ENCODE data around the gene NFIC. TPM values are rescaled to one million over a fixed set of nuclear protein-coding genes. Genes with fewer than 3 reads are reported as not detected.

The NFIC gene
- total and polyA plus RNA-seq, 4 donors, result 17.2 to 56.2 (median 40.4) TPM

- no peak overlapping the region for H3K27ac ChIP-seq (ENCODE audit: low read depth, low read length)
- no peaks in the 10 kb centered on the region for H3K9me3 ChIP-seq (ENCODE audit: control insufficient read depth, insufficient read depth, low read length)
- H3K4me1 ChIP-seq (ENCODE audit: control insufficient read depth, insufficient read depth, low read length), result no peaks in the 10 kb centered on the region
- no peaks in the 10 kb centered on the region for H3K27me3 ChIP-seq (ENCODE audit: control insufficient read depth, insufficient read depth, low read length)
- WGBS (ENCODE audit: insufficient coverage), result 92% methylated on average over 9 of the region's 16 CpGs
- no peak for DNase-seq (ENCODE audit: low read depth in 4 of 6, low spot score in 6 of 6)
- H3K36me3 ChIP-seq (ENCODE audit: control insufficient read depth, insufficient read depth, low read length), result peaks cover 90% of the 10 kb centered on the region
- H3K4me3 ChIP-seq (ENCODE audit: low read depth, low read length), result no peak overlapping the region
These were observed 126.5 kb downstream of the NFIC start for GRCh38 chr19:3492919-3493318.

GRCh38 chr19:3493651-3494050, 127.3 kb downstream of the NFIC start:
- DNase-seq (ENCODE audit: low read depth in 4 of 6, low spot score in 6 of 6), result no peak
- no peaks in the 10 kb centered on the region for H3K27me3 ChIP-seq (ENCODE audit: control insufficient read depth, insufficient read depth, low read length)
- no peak overlapping the region for H3K27ac ChIP-seq (ENCODE audit: low read depth, low read length)
- no peaks in the 10 kb centered on the region for H3K4me1 ChIP-seq (ENCODE audit: control insufficient read depth, insufficient read depth, low read length)
- no peaks in the 10 kb centered on the region for H3K9me3 ChIP-seq (ENCODE audit: control insufficient read depth, insufficient read depth, low read length)
- no peak overlapping the region for H3K4me3 ChIP-seq (ENCODE audit: low read depth, low read length)
- 89% methylated on average over 14 of the region's 14 CpGs for WGBS (ENCODE audit: insufficient coverage)
- H3K36me3 ChIP-seq (ENCODE audit: control insufficient read depth, insufficient read depth, low read length), result peaks cover 86% of the 10 kb centered on the region

GRCh38 chr19:3494051-3494450, 127.7 kb downstream of the NFIC start:
- peaks cover 86% of the 10 kb centered on the region for H3K36me3 ChIP-seq (ENCODE audit: control insufficient read depth, insufficient read depth, low read length)
- H3K27ac ChIP-seq (ENCODE audit: low read depth, low read length), result no peak overlapping the region
- H3K27me3 ChIP-seq (ENCODE audit: control insufficient read depth, insufficient read depth, low read length), result no peaks in the 10 kb centered on the region
- no peak for DNase-seq (ENCODE audit: low read depth in 4 of 6, low spot score in 6 of 6)
- 74% methylated on average over 13 of the region's 15 CpGs for WGBS (ENCODE audit: insufficient coverage)
- H3K4me1 ChIP-seq (ENCODE audit: control insufficient read depth, insufficient read depth, low read length), result no peaks in the 10 kb centered on the region
- no peaks in the 10 kb centered on the region for H3K9me3 ChIP-seq (ENCODE audit: control insufficient read depth, insufficient read depth, low read length)
- H3K4me3 ChIP-seq (ENCODE audit: low read depth, low read length), result no peak overlapping the region

- WGBS (ENCODE audit: insufficient coverage), result 92% methylated on average over 18 of the region's 18 CpGs
- H3K4me1 ChIP-seq (ENCODE audit: control insufficient read depth, insufficient read depth, low read length), result peaks cover 3% of the 10 kb centered on the region
- no peaks in the 10 kb centered on the region for H3K27me3 ChIP-seq (ENCODE audit: control insufficient read depth, insufficient read depth, low read length)
- no peak overlapping the region for H3K4me3 ChIP-seq (ENCODE audit: low read depth, low read length)
- H3K27ac ChIP-seq (ENCODE audit: low read depth, low read length), result no peak overlapping the region
- no peak for DNase-seq (ENCODE audit: low read depth in 4 of 6, low spot score in 6 of 6)
- H3K9me3 ChIP-seq (ENCODE audit: control insufficient read depth, insufficient read depth, low read length), result no peaks in the 10 kb centered on the region
- H3K36me3 ChIP-seq (ENCODE audit: control insufficient read depth, insufficient read depth, low read length), result peaks cover 83% of the 10 kb centered on the region
These were observed 128.2 kb downstream of the NFIC start for GRCh38 chr19:3494559-3494958.

- no peak overlapping the region for H3K27ac ChIP-seq (ENCODE audit: low read depth, low read length)
- no peaks in the 10 kb centered on the region for H3K27me3 ChIP-seq (ENCODE audit: control insufficient read depth, insufficient read depth, low read length)
- WGBS (ENCODE audit: insufficient coverage), result 96% methylated on average over 32 of the region's 32 CpGs
- H3K4me3 ChIP-seq (ENCODE audit: low read depth, low read length), result no peak overlapping the region
- no peaks in the 10 kb centered on the region for H3K9me3 ChIP-seq (ENCODE audit: control insufficient read depth, insufficient read depth, low read length)
- H3K4me1 ChIP-seq (ENCODE audit: control insufficient read depth, insufficient read depth, low read length), result peaks cover 10% of the 10 kb centered on the region
- no peak for DNase-seq (ENCODE audit: low read depth in 4 of 6, low spot score in 6 of 6)
- H3K36me3 ChIP-seq (ENCODE audit: control insufficient read depth, insufficient read depth, low read length), result peaks cover 63% of the 10 kb centered on the region
These were observed 130.2 kb downstream of the NFIC start for GRCh38 chr19:3496392-3497273.

- no peak for DNase-seq (ENCODE audit: low read depth in 4 of 6, low spot score in 6 of 6)
- Histone ChIP-seq H3K4me3 (ENCODE audit: low read depth, low read length) (no peak overlapping the region), H3K36me3 (ENCODE audit: control insufficient read depth, insufficient read depth, low read length) (peaks cover 50% of the 10 kb centered on the region), H3K9me3 (ENCODE audit: control insufficient read depth, insufficient read depth, low read length) (no peaks in the 10 kb centered on the region), H3K27ac (ENCODE audit: low read depth, low read length) (no peak overlapping the region), H3K4me1 (ENCODE audit: control insufficient read depth, insufficient read depth, low read length) (peaks cover 10% of the 10 kb centered on the region), H3K27me3 (ENCODE audit: control insufficient read depth, insufficient read depth, low read length) (no peaks in the 10 kb centered on the region)
- WGBS (ENCODE audit: insufficient coverage), result 97% methylated on average over 4 of the region's 5 CpGs
These were observed 131.6 kb downstream of the NFIC start for GRCh38 chr19:3497757-3498520.

- H3K9me3 ChIP-seq (ENCODE audit: control insufficient read depth, insufficient read depth, low read length), result no peaks in the 10 kb centered on the region
- no peak for DNase-seq (ENCODE audit: low read depth in 4 of 6, low spot score in 6 of 6)
- peak overlapping the region; percentile 92 for H3K27ac ChIP-seq (ENCODE audit: low read depth, low read length)
- no peaks in the 10 kb centered on the region for H3K27me3 ChIP-seq (ENCODE audit: control insufficient read depth, insufficient read depth, low read length)
- H3K4me3 ChIP-seq (ENCODE audit: low read depth, low read length), result peak overlapping the region; percentile 87
- peaks cover 31% of the 10 kb centered on the region for H3K36me3 ChIP-seq (ENCODE audit: control insufficient read depth, insufficient read depth, low read length)
- WGBS (ENCODE audit: insufficient coverage), result 4% methylated on average over 13 of the region's 18 CpGs
- peaks cover 10% of the 10 kb centered on the region for H3K4me1 ChIP-seq (ENCODE audit: control insufficient read depth, insufficient read depth, low read length)
These were observed 133.5 kb downstream of the NFIC start for GRCh38 chr19:3499738-3500428.

GRCh38 chr19:3500429-3501101, 134.2 kb downstream of the NFIC start, which contains the start of gene DOHH:
Gene DOHH (minus strand): TSS chr19:3500674. CDS start chr19:3496814, 3,860 bp downstream.
- H3K27me3 ChIP-seq (ENCODE audit: control insufficient read depth, insufficient read depth, low read length), result no peaks in the 10 kb centered on the region
- 0% methylated on average over 50 of the region's 52 CpGs for WGBS (ENCODE audit: insufficient coverage)
- peaks cover 16% of the 10 kb centered on the region for H3K4me1 ChIP-seq (ENCODE audit: control insufficient read depth, insufficient read depth, low read length)

GRCh38 chr19:3501780-3502179, 135.4 kb downstream of the NFIC start:
- Histone ChIP-seq H3K27ac (ENCODE audit: low read depth, low read length) (no peak overlapping the region), H3K4me1 (ENCODE audit: control insufficient read depth, insufficient read depth, low read length) (peaks cover 22% of the 10 kb centered on the region)
- 100% methylated on average over 2 of the region's 3 CpGs for WGBS (ENCODE audit: insufficient coverage)

More at GRCh38 chr19:3500429-3501101, 134.2 kb downstream of the NFIC start, which contains the start of gene DOHH:
- peak within 1 kb of the TSS; percentile 87 for H3K4me3 ChIP-seq (ENCODE audit: low read depth, low read length)
- no peaks in the 10 kb centered on the region for H3K9me3 ChIP-seq (ENCODE audit: control insufficient read depth, insufficient read depth, low read length)
- peak; percentile 93 to 99 (median 95) for DNase-seq (ENCODE audit: low read depth in 4 of 6, low spot score in 6 of 6)
- peak within 1 kb of the TSS; percentile 92 for H3K27ac ChIP-seq (ENCODE audit: low read depth, low read length)
- peaks cover 25% of the 10 kb centered on the region for H3K36me3 ChIP-seq (ENCODE audit: control insufficient read depth, insufficient read depth, low read length)

More at GRCh38 chr19:3501780-3502179, 135.4 kb downstream of the NFIC start:
- Histone ChIP-seq H3K27me3 (ENCODE audit: control insufficient read depth, insufficient read depth, low read length) (no peaks in the 10 kb centered on the region), H3K4me3 (ENCODE audit: low read depth, low read length) (no peak overlapping the region), H3K9me3 (ENCODE audit: control insufficient read depth, insufficient read depth, low read length) (no peaks in the 10 kb centered on the region), H3K36me3 (ENCODE audit: control insufficient read depth, insufficient read depth, low read length) (peaks cover 16% of the 10 kb centered on the region)
- DNase-seq (ENCODE audit: low read depth in 4 of 6, low spot score in 6 of 6), result no peak

Measured in spinal cord (tissue), 10 donors.